A673 (cell line): Measurements from ENCODE around the gene LAS1L. TPM values are rescaled to one million over a fixed set of nuclear protein-coding genes. Genes with fewer than 3 reads are reported as not detected.

Source experiments
- BruUV-seq: library from RNA; stranded (reverse); fragments of 400-500 nt; replicated peaks from 2 replicates; lab custom pipeline; 2021; lab: Mats Ljungman, UMichigan
- CTCF ChIA-PET: fragments of 300-600 bp; sonication (Branson Sonifier 250); formaldehyde crosslinking; loops from one replicate; lab custom pipeline; 2022; ENCODE audit warnings: antibody characterized with exemption; lab: Charles Lee
- POLR2A ChIA-PET: fragments of 300-600 bp; sonication (Branson Sonifier 250); formaldehyde crosslinking; loops from one replicate; lab custom pipeline; 2022; ENCODE audit warnings: antibody characterized with exemption; ENCODE audit not compliant: low non-redundant PET; lab: Charles Lee
- DNase-seq: peaks from one replicate; pipeline ENCODE4 v3.0.0-alpha.2; 2015; ENCODE audit warnings: low spot score
- H3K27ac ChIP-seq: fragments of 200-600 bp; sonication (generic); 2 replicates; pipeline ENCODE4 v1.5.1; 2016; ENCODE audit warnings: mixed run types, low read depth, mild to moderate bottlenecking, mixed read lengths, antibody characterized with exemption, low read length; ENCODE audit not compliant: poor library complexity, severe bottlenecking
- H3K27me3 ChIP-seq: fragments of 200-600 bp; sonication (generic); replicated peaks from 2 replicates; pipeline ENCODE4 v1.6.1; 2017; ENCODE audit warnings: mixed run types, low read depth, mild to moderate bottlenecking, mixed read lengths, antibody characterized with exemption, low read length; ENCODE audit not compliant: insufficient read depth, poor library complexity
- H3K36me3 ChIP-seq: fragments of 200-600 bp; sonication (generic); 2 replicates; pipeline ENCODE4 v1.6.1; 2016; ENCODE audit warnings: mixed run types, mild to moderate bottlenecking, mixed read lengths, antibody characterized with exemption, low read length; ENCODE audit not compliant: insufficient read depth, poor library complexity, severe bottlenecking
- H3K4me1 ChIP-seq: fragments of 200-600 bp; sonication (generic); 2 replicates; pipeline ENCODE4 v1.6.1; 2017; ENCODE audit warnings: mixed run types, mild to moderate bottlenecking, mixed read lengths, antibody characterized with exemption, low read length; ENCODE audit not compliant: insufficient read depth, poor library complexity, severe bottlenecking
- H3K4me3 ChIP-seq: fragments of 200-600 bp; sonication (generic); 2 replicates; pipeline ENCODE4 v1.5.1; 2016; ENCODE audit warnings: low read depth, mixed run types, mild to moderate bottlenecking, mixed read lengths, low read length; ENCODE audit not compliant: poor library complexity, severe bottlenecking
- H3K9me3 ChIP-seq: fragments of 200-600 bp; sonication (generic); 2 replicates; pipeline ENCODE4 v1.6.1; 2016; ENCODE audit warnings: mixed run types, low read depth, mild to moderate bottlenecking, mixed read lengths, antibody characterized with exemption, low read length; ENCODE audit not compliant: poor library complexity, severe bottlenecking
- EZH2 ChIP-seq: fragments of 200-600 bp; sonication (generic); IDR thresholded peaks from 2 replicates; pipeline ENCODE4 v1.6.1; 2017; ENCODE audit warnings: borderline replicate concordance, low read depth, mild to moderate bottlenecking, mixed read lengths, antibody characterized with exemption, low read length; ENCODE audit not compliant: poor library complexity, severe bottlenecking
- intact Hi-C: fragments of 100-400 bp; cut with micrococcal nuclease; formaldehyde crosslinking; loops from one replicate; pipeline ENCODE4 v1.10.0; 2022; ENCODE audit not compliant: unreplicated experiment
- total RNA-seq: library from RNA; stranded (reverse); gene quantifications from 2 replicates; pipeline ENCODE4 v1.2.3, GENCODE V29; 2021
- TF ChIP-seq, protein P1 (sequence below): fragments of 300-800, 200-600 bp; sonication (generic); conservative IDR thresholded peaks from 2 replicates; pipeline ENCODE4 v1.5.1; 2017; ENCODE audit warnings: low read depth, mild to moderate bottlenecking, antibody characterized with exemption, low read length, moderate library complexity, mixed read lengths

LAS1L gene
- total RNA-seq, 1 experiment from 2014 or later: 66.9 TPM

- TF ChIP-seq, protein P1, sequence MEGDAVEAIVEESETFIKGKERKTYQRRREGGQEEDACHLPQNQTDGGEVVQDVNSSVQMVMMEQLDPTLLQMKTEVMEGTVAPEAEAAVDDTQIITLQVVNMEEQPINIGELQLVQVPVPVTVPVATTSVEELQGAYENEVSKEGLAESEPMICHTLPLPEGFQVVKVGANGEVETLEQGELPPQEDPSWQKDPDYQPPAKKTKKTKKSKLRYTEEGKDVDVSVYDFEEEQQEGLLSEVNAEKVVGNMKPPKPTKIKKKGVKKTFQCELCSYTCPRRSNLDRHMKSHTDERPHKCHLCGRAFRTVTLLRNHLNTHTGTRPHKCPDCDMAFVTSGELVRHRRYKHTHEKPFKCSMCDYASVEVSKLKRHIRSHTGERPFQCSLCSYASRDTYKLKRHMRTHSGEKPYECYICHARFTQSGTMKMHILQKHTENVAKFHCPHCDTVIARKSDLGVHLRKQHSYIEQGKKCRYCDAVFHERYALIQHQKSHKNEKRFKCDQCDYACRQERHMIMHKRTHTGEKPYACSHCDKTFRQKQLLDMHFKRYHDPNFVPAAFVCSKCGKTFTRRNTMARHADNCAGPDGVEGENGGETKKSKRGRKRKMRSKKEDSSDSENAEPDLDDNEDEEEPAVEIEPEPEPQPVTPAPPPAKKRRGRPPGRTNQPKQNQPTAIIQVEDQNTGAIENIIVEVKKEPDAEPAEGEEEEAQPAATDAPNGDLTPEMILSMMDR: no peak
- no peak for TF ChIP-seq EZH2
- ChIA-PET POLR2A (no interaction called here), CTCF (no interaction called here)
- DNase-seq: peak; percentile 3
- H3K9me3 ChIP-seq: no peaks in the 10 kb centered on the region
- no peaks in the 10 kb centered on the region for H3K4me1 ChIP-seq
- H3K4me3 ChIP-seq: no peak overlapping the region
- no TSS peak for BruUV-seq
- intact Hi-C loops: no loop called here
- H3K27me3 ChIP-seq: no peaks in the 10 kb centered on the region
- H3K36me3 ChIP-seq: no peaks in the 10 kb centered on the region
- H3K27ac ChIP-seq: no peak overlapping the region
Measured at GRCh38 chrX:65537229-65537628, 2.6 kb upstream of the LAS1L start.

GRCh38 chrX:65536291-65536690, 1.7 kb upstream of the LAS1L start:
- no peaks in the 10 kb centered on the region for H3K4me1 ChIP-seq
- intact Hi-C loops: no loop called here
- H3K4me3 ChIP-seq: no peak overlapping the region
- no peak for DNase-seq
- peaks cover 2% of the 10 kb centered on the region for H3K36me3 ChIP-seq
- no peak overlapping the region for H3K27ac ChIP-seq
- H3K9me3 ChIP-seq: no peaks in the 10 kb centered on the region
- TF ChIP-seq, protein P1: no peak
- TF ChIP-seq EZH2: no peak
- no peaks in the 10 kb centered on the region for H3K27me3 ChIP-seq
- ChIA-PET CTCF (no interaction called here), POLR2A (no interaction called here)
- no TSS peak for BruUV-seq

DNA sequence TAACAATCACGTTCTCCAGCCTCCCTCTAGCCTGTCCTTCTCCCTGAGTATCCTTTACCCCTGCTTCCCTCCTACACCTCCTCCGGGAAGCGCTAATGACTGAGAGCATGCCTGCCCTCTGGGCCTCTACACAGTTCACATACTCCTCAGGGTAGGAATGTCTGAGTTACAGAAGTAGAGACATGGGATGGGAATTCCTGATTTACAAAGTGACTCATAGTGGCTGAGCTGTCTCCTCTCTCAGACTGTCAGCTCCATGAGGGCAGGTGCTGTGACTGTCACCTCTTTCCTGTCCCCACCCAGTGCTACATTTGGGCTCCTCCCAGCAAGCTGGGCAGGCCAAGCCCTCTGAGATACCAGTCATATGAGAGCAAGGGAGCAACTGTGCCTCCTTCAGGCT, 2.6 kb downstream of the LAS1L start:
- H3K9me3 ChIP-seq: no peaks in the 10 kb centered on the region
- no peak for DNase-seq
- H3K27me3 ChIP-seq: no peaks in the 10 kb centered on the region
- intact Hi-C loops: no loop called here
- H3K27ac ChIP-seq: no peak overlapping the region
- H3K36me3 ChIP-seq: peaks cover 19% of the 10 kb centered on the region
- H3K4me1 ChIP-seq: no peaks in the 10 kb centered on the region
- CTCF ChIA-PET: no interaction called here
- BruUV-seq: no TSS peak
- POLR2A ChIA-PET: no interaction called here
- H3K4me3 ChIP-seq: no peak overlapping the region
- TF ChIP-seq, protein P1: no peak
